Stimulated activated CD4-positive, alpha-beta T cell treated with anti-CD3 and anti-CD28 coated beads, Interleukin-2, amount 100 ng/mL, for 4 hours (primary cell): ENCODE data around the gene SSBP3.

Experiments used
- DNase-seq: peaks from one replicate; pipeline ENCODE4 v3.0.0-alpha.2; 2020; ENCODE audit warnings: low read depth

SSBP3 gene

DNA sequence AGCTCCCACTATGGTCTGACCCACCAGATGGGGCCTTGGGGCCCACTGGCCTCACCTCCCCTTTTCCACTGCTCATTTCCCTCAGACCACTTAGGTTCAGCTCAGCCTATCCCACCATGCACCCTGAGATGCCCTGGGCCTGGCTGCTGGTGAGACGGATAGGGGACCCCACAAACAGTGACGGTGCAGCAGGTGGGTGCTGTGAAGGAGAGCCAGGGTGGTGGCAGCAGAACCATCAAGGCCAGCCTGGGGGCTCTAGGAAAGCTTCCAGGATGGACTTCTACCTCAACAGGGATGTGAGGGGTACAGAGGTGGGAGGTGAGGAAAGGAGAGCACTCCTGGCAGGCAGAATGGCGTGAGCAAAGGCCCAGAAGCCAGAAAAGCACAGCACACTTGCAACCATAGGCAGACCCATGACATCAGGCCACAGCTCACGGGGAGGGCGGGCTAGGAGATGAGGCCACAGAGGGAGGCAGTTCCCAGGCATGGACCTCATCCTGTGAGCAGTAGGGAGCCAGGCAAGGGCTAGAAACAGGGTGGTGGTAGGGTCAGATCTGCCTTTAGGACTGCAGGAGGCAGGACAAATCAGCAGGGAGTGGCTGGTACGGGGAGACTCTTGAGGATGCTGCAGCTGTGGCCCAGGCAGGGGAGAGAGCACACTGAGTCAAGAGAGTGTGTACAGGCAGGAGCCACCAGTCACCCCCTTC is 229.4 kb downstream of the SSBP3 start:
- no peak for DNase-seq
